Limb (tissue), 2 donors: ENCODE results near the gene RASAL1.

Experiments used
- DNase-seq, 2 donors: peaks; one replicate each; pipeline ENCODE4 v3.0.0-alpha.2; 2016; ENCODE audit errors: extremely low spot score in 2 of 2

RASAL1 gene

DNA sequence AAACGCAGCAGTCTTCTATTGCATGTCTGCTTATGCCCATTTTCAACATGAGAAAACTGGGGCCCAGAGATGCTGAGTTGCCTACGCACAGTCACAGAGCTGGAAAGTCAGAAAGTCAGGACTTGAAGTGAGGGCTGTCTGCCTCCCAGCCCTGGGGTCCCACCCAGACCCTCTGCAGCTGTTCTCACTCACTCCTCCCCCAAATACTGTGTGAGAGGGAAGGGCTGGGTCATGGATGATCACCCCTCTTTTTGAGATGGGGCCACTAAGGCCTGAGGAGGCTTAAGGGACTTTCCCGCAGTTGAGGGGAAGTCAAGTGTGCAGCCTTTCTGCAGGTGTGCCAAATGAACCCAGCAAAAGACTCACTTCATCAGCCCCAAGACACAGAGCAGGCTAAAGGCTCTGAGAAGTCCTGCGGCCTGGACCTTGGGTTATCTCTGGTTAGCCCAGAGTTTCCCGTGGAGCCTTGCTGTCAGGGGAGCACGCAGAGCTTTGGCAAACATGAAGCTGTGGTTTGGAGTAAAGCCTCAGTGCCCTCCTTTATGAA lies 60.4 kb downstream of the RASAL1 start:
- DNase-seq: no peak

DNA sequence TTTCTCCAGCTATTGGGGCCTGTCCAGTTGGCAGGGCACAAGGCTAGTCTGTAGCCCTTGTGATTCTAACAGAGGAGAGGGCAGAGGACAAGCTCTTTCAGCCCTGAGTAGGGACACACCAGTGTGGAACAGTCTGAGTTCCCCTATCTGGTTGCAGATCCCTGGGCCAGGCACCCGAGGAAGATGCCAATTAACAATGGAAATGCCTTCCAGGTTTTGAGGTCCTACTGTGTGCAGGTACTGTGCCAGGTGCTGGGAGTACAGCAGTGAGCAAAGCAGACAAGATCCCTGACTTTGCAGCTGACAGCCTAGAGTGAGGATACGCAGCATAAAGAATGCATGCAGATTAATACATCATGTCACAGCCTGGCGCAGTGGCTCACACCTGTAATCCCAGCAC lies 62.0 kb downstream of the RASAL1 start:
- no peak for DNase-seq

- no peak for DNase-seq
Observed at GRCh38 chr12:113072136-113072535, 63.4 kb downstream of the RASAL1 start.

GRCh38 chr12:113071135-113072112 lies 64.1 kb downstream of the RASAL1 start:
- no peak for DNase-seq

GRCh38 chr12:113070117-113070906 lies 65.2 kb downstream of the RASAL1 start:
- no peak for DNase-seq

- no peak for DNase-seq
Observed at GRCh38 chr12:113069751-113070116, 65.8 kb downstream of the RASAL1 start.

DNA sequence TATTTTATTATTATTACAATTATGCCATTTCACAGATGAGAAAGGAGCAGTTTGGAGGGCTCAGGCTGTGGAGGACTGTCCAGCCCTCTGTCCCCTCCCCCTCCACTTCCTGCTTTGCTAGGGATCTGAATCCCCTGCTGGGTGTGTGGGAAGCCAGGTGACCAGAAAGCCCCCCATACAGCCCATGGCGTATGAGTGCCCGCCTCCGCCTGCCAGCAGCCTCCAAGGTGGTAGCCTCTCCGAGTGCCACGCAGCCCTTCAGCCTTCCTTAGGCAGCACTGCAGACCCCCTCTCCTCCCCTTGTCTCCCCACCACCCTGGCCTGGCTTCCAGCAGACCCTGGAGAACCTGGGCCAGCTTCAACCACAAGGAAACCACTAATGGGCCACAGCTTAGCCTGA lies 66.4 kb downstream of the RASAL1 start:
- no peak for DNase-seq

DNA sequence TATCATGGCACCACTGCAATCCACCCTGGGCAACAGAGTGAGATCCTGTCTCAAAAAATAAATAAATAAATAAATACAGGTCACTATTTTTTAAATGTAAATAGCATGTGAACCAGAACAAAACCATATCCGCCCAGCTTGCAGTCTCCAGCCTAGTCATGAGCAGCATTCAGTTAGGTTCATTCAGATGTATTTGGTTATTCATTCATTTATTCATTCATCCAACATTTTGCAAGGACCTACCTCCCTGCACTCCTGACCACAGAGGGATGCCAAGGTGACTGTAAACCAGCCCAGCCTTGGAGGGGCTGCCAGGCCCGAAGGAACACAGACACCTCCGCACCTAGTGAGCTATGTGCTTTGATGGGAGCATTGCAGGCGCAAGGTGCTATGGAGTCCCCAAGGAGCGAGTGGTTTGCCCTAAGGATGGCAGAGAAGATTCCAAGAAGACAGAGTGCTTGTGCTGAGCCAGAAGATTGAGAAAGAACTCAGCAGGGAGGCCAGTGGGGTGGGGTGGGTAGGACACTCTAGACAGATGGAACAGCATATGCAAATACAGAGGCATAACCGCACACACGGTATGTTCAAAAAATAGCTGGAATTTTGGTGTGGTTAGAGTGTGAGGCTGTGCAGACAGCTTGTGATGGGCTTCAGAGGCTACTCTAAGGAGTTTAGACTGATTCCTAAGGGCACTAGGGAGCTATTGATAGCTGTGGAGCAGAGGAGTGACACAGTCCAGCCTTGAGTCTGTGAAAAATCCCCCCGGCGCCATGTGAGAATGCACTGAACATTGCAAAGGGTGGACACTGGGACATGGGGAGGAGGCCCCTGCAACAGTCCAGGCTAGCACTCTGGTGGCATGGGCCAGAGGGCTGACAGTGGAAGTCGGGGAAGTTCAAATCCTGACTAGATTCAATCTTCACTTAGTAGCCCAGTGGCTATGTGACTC lies 67.3 kb downstream of the RASAL1 start:
- DNase-seq: no peak

DNA sequence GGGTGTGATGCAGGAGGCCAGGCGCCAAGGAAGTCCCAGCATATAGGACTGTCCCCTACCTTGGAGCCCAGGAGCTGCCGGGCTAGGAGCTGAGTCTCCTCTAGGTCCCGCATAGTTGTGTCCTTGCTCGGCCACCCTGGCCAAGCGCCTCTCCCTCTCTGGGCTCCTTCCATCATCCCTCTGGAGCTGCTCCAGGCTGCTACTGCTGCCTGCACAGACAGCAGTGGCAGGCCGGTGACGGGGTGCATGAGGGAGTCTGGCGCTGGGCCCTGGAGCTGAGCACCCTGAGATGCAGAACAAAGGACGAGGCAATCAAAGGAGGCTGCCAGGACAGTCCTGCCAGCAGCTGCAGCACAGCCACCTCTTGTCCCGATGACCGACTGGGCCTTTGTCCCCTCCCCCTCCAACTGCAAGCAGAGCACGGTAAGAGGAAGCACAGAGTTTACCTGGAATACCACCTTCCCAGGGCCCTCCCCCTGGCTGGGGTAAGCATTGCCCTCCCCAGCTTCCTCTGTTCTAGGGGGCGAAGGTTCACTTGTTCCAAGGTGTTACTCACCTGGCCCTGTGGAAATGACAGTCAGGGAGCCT lies 68.7 kb downstream of the RASAL1 start:
- no peak for DNase-seq

GRCh38 chr12:113065126-113066007 lies 70.2 kb downstream of the RASAL1 start:
- DNase-seq: peak in 1 of 2 donors; percentile 71

GRCh38 chr12:113064395-113065125 lies 71.0 kb downstream of the RASAL1 start:
- DNase-seq: no peak

DNA sequence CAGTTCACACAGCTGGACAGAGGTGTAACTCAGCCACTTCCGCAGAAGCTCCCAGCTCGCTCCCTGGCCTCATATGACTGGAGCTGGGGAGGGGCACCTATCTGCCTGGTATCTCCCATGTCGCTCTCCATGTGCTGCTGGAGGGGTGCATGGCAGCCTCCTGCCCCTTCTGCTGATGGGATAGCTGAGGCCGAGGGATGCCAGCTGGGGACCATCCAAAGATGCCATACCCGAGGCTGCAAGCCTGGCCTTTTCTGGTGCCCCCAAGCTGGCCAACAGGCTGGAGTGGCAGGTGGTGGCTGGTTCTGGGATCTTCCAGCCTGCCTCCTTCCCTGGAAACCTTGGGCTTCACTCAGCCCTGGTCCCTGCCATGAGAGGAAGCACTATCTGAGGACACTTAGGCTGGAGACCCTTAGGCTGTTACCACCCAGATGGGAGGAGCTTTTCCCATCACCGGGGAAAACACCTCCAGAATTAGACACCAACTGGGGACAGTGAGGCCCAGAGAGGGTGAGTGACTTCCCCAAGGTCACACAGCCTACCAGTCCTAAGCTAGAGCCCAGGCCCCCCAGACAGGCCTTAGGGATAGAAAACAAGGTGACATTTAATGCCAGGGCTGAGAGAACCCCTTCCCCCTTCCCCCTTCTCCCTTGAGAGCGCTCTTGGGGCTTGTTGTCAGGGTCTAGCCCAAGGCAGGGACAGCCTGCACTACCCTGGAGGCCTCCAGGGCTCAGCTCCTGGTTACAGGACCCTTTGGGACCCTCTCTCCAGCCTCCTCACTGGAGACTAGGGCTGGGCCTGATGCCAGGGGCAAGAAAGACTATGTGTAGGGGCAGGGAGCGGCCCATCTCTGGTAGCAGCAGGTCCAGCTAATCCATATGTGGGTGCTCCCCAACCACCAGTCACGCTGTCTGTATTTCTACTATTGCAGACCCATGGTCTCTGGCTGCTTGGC lies 71.9 kb downstream of the RASAL1 start:
- DNase-seq: no peak

GRCh38 chr12:113062502-113063395 lies 72.8 kb downstream of the RASAL1 start:
- DNase-seq: no peak

- no peak for DNase-seq
Observed at GRCh38 chr12:113061061-113061694, 74.4 kb downstream of the RASAL1 start.

DNA sequence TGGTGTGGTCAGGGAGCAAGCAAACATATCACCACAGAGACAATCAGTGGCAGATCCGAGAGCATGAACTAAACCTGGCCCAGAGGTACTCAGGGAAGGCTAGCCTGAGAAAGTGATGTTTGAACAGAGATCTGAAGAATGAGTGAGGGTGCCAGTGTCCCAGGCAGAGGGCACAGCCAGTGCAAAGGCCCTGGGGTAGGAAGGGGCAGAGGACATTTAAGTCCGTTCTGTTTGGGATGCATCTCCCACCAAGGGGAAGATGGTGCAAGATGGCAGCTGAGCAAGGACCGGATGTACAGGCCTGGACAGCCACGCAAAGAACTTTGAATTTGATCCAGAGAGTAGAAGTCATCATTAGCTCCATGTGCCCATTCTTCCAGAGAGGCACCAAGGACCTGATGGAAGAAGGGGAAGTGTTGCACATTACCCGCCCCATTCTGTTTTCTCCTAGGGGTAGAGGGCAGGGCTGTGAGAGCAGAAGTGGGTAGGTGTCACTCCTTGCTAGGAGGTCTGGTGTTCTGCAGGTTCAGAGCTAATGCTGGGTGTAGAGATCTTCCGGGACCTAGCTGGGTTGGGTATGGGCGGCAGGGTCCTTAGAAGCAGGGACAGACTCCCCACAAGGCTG lies 75.1 kb downstream of the RASAL1 start:
- no peak for DNase-seq

- DNase-seq: no peak
Observed at GRCh38 chr12:113059071-113059595, 76.4 kb downstream of the RASAL1 start.
